HG02759 (cell line): ENCODE data around the gene ENTR1.

Experiments
- ATAC-seq: cut with Tn5 transposase; IDR thresholded peaks from one replicate; pipeline ENCODE4 v1.9.1; 2021; ENCODE audit warnings: mild to moderate bottlenecking, moderate library complexity; ENCODE audit not compliant: unreplicated experiment

The ENTR1 gene

DNA sequence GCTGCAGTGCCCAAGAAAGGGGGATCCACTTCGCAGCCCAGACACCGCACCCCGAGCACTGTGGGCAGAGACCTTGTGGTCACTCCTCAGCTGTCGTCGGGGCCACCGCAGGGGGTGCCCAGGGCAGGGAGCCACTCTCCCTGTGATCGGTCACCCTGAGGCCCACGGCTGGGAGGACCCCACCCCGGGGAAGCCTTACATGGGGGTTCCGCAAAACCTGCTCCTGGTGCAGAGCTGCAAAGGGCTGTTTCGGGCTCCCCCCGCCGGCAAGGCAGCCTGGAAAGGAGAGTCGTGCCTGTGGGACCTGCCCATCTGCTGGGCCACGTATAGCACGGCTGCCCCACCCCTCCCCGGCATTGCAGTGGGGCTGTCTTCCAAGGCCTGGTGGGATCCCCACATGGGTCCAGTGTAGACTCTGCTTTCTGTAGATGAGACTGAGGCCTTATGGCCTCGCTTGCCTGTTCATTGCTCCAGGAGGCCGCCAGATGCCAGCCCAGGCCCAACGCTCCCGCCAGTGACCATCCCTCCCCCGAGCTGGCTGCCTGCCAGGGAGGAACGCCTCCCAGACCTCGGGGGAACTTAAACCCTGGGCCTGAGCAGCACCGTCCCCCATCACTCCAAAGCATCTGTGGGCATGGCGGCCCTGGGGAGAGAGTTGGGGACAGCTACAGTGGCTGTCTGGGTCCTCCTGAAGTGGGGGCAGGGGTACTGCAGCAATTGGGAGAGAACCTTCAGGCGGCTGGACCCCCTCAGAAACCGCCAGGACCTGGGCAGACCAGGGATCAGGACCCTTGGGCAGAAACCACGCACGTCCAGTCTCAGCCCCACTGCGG, 45.3 kb downstream of the ENTR1 start:
- ATAC-seq: no peak

GRCh38 chr9:136363949-136364748, 46.3 kb downstream of the ENTR1 start:
- ATAC-seq: no peak

DNA sequence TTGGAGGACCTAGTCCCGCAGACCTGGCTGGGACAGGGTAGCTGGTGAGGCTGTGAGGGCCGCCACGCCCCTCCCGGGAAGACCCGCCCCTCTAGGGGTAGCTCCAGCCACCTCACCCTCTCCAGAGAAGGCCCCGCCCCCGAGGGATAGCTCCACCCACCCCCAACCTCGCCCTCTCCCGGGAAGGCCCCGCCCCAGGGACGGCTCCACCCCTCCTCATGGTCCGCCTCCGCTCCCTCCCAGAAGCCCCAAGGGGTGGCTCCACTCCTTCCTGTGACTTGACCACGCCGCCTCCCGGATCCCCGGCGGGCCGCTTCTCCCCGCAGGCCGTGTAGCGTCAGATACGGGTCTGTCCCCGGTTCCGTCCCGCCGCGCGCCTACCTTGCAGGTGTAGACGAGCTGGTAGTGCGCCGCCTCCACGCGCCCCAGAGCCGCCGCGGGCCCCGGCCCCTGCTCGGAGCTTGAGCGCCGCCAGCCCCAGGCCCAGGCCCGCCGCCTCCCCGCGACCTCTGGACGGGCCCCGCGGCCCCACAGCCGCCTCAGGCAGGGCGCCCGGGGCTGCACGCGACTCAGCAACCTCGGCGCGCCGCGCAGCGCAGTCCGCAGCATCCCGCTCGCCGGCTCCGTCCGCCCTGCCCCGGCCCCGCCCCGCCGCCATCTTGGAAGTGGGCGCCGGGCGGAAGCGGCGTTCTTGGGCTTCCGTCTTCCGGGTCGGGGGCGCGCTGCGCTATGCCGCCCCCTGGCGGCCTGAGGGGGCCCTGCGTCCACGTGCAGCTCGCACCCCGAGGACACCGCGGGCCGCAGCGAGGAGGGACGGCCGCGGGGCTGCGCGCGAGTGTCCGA, 47.1 kb downstream of the ENTR1 start, which contains the start of gene DNLZ:
DNLZ (minus strand) TSS at position 639 of the 843 bp plus-strand sequence; CDS start at position 609, 30 bp downstream.
- ATAC-seq: peak; percentile 77

DNA sequence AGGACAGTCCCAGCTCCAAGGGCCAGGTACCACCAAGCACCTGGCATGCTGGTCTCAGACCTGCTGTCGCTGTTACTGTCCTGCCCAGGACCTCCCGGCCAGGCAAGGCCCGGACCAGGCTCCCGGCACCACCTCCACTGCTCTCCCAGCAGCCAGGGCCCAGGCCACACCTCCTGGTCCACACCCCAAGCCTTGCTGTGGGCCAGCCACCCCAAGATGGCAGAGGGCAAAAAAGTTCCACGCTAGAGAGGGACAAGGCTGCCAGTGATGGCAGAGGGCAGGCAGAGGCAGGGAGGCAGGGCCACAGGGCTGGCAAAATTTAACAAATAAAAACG, 48.0 kb downstream of the ENTR1 start:
- no peak for ATAC-seq

GRCh38 chr9:136361754-136362449, 48.5 kb downstream of the ENTR1 start:
- no peak for ATAC-seq

- no peak for ATAC-seq
Observed at GRCh38 chr9:136361047-136361753, 49.2 kb downstream of the ENTR1 start.

DNA sequence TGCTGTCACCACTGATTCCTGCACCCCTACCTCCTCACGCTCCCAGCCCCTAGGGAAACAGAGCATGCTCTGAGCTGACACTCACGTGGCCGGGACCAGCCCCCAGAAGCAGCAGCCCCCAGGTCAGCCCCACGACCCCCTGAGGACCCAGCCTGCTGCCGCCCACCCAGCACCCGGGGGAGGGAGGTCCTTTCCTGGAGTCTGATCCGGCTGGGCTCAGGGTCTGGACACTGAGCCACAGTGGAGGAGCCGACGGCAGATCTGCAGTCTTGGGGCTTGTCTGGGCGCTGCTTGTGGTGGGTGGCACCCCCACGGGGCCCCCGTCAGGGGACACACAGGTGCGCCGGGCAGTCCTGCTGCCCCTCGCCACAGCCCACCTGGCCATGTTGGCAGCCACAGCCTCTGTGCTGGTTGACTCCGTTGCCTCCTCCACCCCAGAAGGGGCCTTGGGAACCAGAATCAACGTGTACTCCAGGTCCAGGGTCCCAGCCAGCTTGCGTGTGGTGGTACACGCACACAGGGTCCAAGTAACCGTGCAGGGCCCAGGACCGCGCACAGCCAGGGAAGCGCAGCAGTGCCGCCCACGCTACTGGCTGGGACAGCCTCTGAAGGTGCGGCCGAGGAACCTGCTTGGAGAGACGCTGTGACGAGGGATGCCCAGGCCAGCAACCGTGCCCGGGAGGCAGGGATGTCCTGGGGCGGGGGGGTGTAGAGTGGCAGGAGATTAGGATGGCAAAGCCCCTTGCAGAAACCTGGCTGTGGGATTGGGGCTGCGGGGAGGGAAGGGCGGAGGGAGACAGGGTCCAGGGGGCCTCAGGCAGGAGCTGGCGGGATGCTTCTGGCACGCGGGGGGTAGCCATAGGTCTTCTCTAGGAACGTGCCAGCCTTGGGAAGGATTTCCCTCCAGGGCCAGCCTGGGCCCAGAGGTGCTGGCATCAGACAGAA, 50.4 kb downstream of the ENTR1 start:
- ATAC-seq: no peak

DNA sequence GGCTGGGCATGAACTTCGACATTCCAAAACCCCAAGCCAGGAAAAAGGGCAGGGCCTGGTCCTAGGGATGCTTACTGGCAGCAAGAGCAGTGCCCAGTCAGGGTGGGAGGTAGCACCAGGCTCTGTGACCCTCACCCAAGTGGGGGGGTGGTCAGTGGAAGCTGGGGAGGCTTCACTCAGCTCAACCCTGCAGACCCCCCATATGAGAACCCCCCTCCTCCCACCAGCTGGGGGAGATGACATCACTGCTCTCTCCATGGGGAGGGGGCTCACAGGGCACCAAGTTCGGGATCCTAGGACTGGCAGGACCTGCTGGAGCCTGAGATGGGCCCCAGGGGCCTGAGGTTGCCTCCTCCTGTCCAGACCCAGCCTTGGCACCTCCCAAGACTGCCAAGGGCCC, 51.5 kb downstream of the ENTR1 start:
- no peak for ATAC-seq

DNA sequence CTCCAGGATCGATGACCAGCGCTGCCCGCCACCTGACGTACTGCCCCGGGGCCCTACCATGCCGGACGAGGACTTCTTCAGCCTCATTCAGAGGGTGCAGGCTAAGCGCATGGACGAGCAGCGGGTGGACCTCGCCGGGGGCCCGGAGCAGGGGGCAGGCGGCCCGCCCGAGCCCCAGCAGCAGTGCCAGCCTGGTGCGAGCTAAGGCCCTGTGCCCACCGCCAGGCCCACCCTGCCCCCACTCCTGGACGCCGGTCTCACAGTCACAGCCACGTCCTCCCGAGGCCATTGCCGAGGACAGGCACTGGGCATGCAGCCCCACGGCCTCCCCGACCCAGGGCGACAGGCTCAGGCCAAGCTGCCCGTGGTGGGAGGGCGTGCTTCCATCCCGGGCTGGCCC, 52.4 kb downstream of the ENTR1 start:
- no peak for ATAC-seq

GRCh38 chr9:136357202-136357725, 53.1 kb downstream of the ENTR1 start:
- no peak for ATAC-seq

- no peak for ATAC-seq
Observed at GRCh38 chr9:136355616-136356557, 54.5 kb downstream of the ENTR1 start.

DNA sequence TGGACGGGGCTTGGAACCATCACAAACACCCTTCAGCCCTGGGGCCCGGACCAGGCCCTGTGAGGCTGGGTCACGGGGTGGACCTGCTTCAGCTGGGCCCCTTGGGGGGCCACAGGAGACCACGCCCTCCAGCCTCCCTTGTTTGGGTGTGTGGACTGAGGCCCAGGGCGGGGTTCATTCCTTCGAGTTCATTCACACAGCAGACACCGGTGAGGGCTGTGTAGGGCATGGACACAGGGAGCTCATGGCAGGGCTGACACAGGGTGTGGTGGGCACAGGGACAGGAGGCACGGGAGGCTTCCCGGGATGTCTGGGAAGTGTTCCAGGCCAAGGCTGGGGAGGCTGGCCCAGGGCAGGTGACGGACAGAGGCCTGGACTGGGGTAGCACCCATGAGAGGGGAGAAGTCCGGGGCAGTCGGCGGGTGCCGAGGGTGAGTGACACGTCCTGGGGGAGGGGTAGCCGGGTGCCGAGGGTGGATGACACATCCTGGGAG, 55.8 kb downstream of the ENTR1 start:
- no peak for ATAC-seq

- ATAC-seq: no peak
Observed at GRCh38 chr9:136353757-136354488, 56.5 kb downstream of the ENTR1 start.

GRCh38 chr9:136353088-136353487, 57.3 kb downstream of the ENTR1 start:
- ATAC-seq: no peak

- no peak for ATAC-seq
Observed at GRCh38 chr9:136352682-136353081, 57.7 kb downstream of the ENTR1 start.
